Measurements from ENCODE around the gene COL27A1. TPM values are rescaled to one million over a fixed set of nuclear protein-coding genes. Genes with fewer than 3 reads are reported as not detected.

Gene COL27A1
- total RNA-seq, 2 donors from 2014 or later: 18.5 to 57.1 TPM

DNA sequence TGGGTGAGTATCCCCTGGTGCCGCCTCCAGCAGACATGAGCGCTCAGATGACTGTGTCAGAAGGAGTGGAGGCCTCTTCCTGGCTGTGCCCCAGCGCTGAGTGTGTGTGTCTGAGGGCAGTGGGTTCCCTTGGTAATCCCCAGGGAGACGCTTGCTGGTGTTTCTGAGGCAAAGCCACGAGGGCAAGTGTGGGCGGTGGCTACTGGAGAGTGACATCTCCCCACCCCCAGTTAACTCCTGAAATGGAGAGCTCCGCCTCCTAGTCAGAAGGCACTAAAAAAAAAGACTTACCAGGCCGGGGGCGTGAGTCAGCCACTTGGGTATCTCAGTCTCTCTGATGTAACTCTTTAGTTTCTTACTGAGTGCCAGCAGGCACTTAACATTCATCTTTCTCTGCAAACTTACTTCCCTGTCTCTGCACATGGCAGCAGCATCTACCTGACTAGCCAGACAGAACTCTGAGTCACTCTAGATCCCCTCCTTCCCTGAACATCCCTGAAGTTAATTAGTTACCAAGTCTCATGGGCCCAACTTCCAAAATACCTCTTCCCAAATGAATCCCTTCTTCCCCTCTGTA is 193.7 kb downstream of the COL27A1 start:
- H3K9me3 ChIP-seq: no peaks in the 10 kb centered on the region
- ATAC-seq (ENCODE audit: insufficient number of reproducible peaks, low FRiP score, low read depth): peak; percentile 92
- H3K4me3 ChIP-seq: no peak overlapping the region
- no peak for TF ChIP-seq CTCF (IDR thresholded peaks at IDR 0.05)
- peaks cover 10 to 30% of the 10 kb centered on the region in 2 donors for H3K4me1 ChIP-seq (ENCODE audit: control insufficient read depth in 1 of 2, low read depth in 2 of 2)
- H3K36me3 ChIP-seq: peaks cover 50% of the 10 kb centered on the region
- DNase-seq (ENCODE audit: low spot score): peak; percentile 80
- H3K27ac ChIP-seq: peak overlapping the region; percentile 53 to 66
- H3K27me3 ChIP-seq (replicated peaks; ENCODE audit: insufficient read depth): no peaks in the 10 kb centered on the region

GRCh38 chr9:114349713-114350480 is 194.6 kb downstream of the COL27A1 start:
- H3K36me3 ChIP-seq: peaks cover 45% of the 10 kb centered on the region
- no peak for ATAC-seq (ENCODE audit: insufficient number of reproducible peaks, low FRiP score, low read depth)

DNA sequence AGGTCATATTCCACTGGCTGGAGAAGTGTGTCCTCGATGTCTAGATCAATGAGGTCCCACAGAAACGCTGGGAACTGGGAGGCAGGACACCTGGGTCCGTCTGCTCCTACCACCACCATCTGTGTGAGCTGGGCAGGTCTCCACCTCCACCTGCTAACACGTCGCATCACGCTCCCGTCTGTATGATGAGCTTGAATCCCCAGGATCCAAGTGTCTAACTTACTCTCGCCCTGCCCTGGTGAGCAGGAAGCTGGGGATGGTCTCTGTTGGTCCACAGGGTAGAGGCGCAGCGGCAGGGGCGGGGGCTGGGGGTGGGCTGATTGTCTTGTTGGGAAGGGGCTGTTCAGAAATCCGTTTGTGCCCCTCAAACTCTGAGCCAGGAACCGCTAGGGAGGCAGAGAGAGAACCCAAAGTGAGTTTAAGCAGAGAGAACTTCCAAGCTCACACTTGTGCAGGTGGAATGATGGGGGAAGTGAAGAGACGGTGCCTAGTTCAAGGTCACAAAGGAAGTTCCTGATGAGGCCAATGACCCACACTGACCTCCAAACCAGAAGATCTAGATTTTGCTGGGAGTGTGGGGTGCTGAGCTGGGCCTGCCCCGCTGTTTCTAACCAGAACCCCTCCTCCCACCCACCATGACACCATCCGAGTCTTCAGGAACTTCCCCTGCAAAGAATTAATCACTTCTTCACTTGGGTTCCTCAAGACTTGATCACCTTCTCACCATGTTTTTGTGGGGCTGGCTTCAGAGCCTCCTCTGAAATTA is 195.5 kb downstream of the COL27A1 start:
- no peak for DNase-seq (ENCODE audit: low spot score)
- Histone ChIP-seq H3K9me3 (no peaks in the 10 kb centered on the region), H3K4me3 (no peak overlapping the region), H3K27me3 (replicated peaks; ENCODE audit: insufficient read depth) (no peaks in the 10 kb centered on the region), H3K4me1 (ENCODE audit: control insufficient read depth in 1 of 2, low read depth in 2 of 2) (peaks cover 10 to 30% of the 10 kb centered on the region in 2 donors), H3K27ac (peak overlapping the region; percentile 30 to 66), H3K36me3 (peaks cover 43% of the 10 kb centered on the region)
- no peak for ATAC-seq (ENCODE audit: insufficient number of reproducible peaks, low FRiP score, low read depth)
- TF ChIP-seq CTCF (IDR thresholded peaks at IDR 0.05): no peak

More at GRCh38 chr9:114349713-114350480, 194.6 kb downstream of the COL27A1 start:
- peak overlapping the region; percentile 30 to 66 for H3K27ac ChIP-seq
- DNase-seq (ENCODE audit: low spot score): no peak
- no peak overlapping the region for H3K4me3 ChIP-seq
- H3K27me3 ChIP-seq (replicated peaks; ENCODE audit: insufficient read depth): no peaks in the 10 kb centered on the region
- no peaks in the 10 kb centered on the region for H3K9me3 ChIP-seq
- TF ChIP-seq CTCF (IDR thresholded peaks at IDR 0.05): no peak
- peaks cover 10 to 30% of the 10 kb centered on the region in 2 donors for H3K4me1 ChIP-seq (ENCODE audit: control insufficient read depth in 1 of 2, low read depth in 2 of 2)

GRCh38 chr9:114351932-114352331 is 196.6 kb downstream of the COL27A1 start:
- no peak overlapping the region for H3K27ac ChIP-seq
- H3K4me1 ChIP-seq (ENCODE audit: control insufficient read depth in 1 of 2, low read depth in 2 of 2): peaks cover 10 to 30% of the 10 kb centered on the region in 2 donors
- DNase-seq (ENCODE audit: low spot score) (no peak), ATAC-seq (ENCODE audit: insufficient number of reproducible peaks, low FRiP score, low read depth) (no peak)
- no peak for TF ChIP-seq CTCF (IDR thresholded peaks at IDR 0.05)
- H3K4me3 ChIP-seq: no peak overlapping the region
- H3K36me3 ChIP-seq: peaks cover 42% of the 10 kb centered on the region
- H3K9me3 ChIP-seq: no peaks in the 10 kb centered on the region
- no peaks in the 10 kb centered on the region for H3K27me3 ChIP-seq (replicated peaks; ENCODE audit: insufficient read depth)

- no peak overlapping the region for H3K4me3 ChIP-seq
- ATAC-seq (ENCODE audit: insufficient number of reproducible peaks, low FRiP score, low read depth) (no peak), DNase-seq (ENCODE audit: low spot score) (no peak)
- H3K27ac ChIP-seq: no peak overlapping the region
- H3K9me3 ChIP-seq: no peaks in the 10 kb centered on the region
- peaks cover 66% of the 10 kb centered on the region for H3K36me3 ChIP-seq
- H3K27me3 ChIP-seq (replicated peaks; ENCODE audit: insufficient read depth): no peaks in the 10 kb centered on the region
- no peak for TF ChIP-seq CTCF (IDR thresholded peaks at IDR 0.05)
- peaks cover 0 to 5% of the 10 kb centered on the region in 2 donors for H3K4me1 ChIP-seq (ENCODE audit: control insufficient read depth in 1 of 2, low read depth in 2 of 2)
Observed at GRCh38 chr9:114355821-114356220, 200.5 kb downstream of the COL27A1 start.
